Middle frontal gyrus (tissue), 1 donor: ENCODE results near the gene IRF1.
"Not testable (repeated sequence)": the region's sequence is repeated elsewhere in the genome, so short reads cannot be mapped to it uniquely, and the experiment has no call there.

Source experiments
- DNase-seq: peaks from one replicate; pipeline ENCODE4 v3.0.0-alpha.2; 2015; ENCODE audit warnings: low spot score; ENCODE audit errors: extremely low spot score

Gene IRF1

GRCh38 chr5:132439521-132440089 is 51.0 kb downstream of the IRF1 start:
- DNase-seq: no peak

GRCh38 chr5:132438917-132439316 is 51.7 kb downstream of the IRF1 start:
- no peak for DNase-seq

GRCh38 chr5:132438267-132438645 is 52.3 kb downstream of the IRF1 start:
- DNase-seq: not testable (repeated sequence)

- DNase-seq: no peak
These were observed 52.8 kb downstream of the IRF1 start for GRCh38 chr5:132437604-132438266.

- DNase-seq: no peak
These were observed 53.6 kb downstream of the IRF1 start for GRCh38 chr5:132436936-132437335.

GRCh38 chr5:132435886-132436285 is 54.7 kb downstream of the IRF1 start:
- no peak for DNase-seq

- no peak for DNase-seq
These were observed 55.1 kb downstream of the IRF1 start for GRCh38 chr5:132435447-132435846.

- no peak for DNase-seq
These were observed 55.9 kb downstream of the IRF1 start for GRCh38 chr5:132434416-132435286.

GRCh38 chr5:132433141-132433540 is 57.4 kb downstream of the IRF1 start:
- no peak for DNase-seq

GRCh38 chr5:132431632-132432031 is 58.9 kb downstream of the IRF1 start:
- DNase-seq: no peak
